ENCODE data around the gene SIX1.

DNA sequence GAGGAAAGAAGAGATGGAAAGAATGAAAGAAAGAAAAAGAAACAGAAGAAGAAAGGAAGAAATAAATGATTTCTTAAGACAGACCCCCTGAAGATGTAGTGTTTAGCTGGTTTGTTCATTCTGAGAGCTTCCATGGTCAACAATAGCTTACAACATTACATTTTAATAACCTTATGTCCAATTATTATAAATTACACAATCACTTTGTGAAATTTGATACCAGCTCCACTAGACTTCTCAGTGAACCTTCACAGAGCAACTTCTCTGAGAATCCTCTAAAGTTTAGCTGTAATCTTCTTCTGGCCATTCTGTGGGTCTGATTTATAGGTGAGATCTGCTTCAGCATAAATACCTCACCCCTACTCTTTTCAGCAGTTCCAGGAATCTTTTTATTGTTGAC, 27.9 kb downstream of the SIX1 start:
- TF ChIP-seq POLR2A (IDR thresholded peaks at IDR 0.05; ENCODE audit: low read depth, low read length) (no peak), POLR2AphosphoS5 (IDR thresholded peaks at IDR 0.05; ENCODE audit: low read depth, low read length) (no peak)

Measured in GM12892 (cell line).